Kidney (tissue), 14 donors: ENCODE results near the gene PODNL1. TPM values are rescaled to one million over a fixed set of nuclear protein-coding genes. Genes with fewer than 3 reads are reported as not detected.

Experiments
- DNase-seq, 5 donors: peaks; one replicate each; pipeline ENCODE4 v3.0.0-alpha.2; 2013 to 2020
- FAIRE-seq: peaks from 2 replicates; lab custom pipeline; 2012; peaks lifted over from hg19 to GRCh38; lab: Jason Lieb, UNC
- H3K27ac ChIP-seq, 2 donors: one replicate each; pipeline ENCODE4 v1.7.0; 2013; ENCODE audit warnings: low read depth in 2 of 2, low read length in 2 of 2, inconsistent platforms in 1 of 2
- H3K27me3 ChIP-seq: one replicate; pipeline ENCODE4 v1.7.1; 2013; ENCODE audit warnings: low read length, inconsistent platforms; ENCODE audit not compliant: control insufficient read depth, insufficient read depth
- H3K36me3 ChIP-seq, 3 donors: one replicate each; pipeline versions ENCODE4 v1.7.0 to v1.7.1; 2013; ENCODE audit warnings: low read length in 3 of 3, control low read depth in 1 of 3, inconsistent platforms in 1 of 3; ENCODE audit not compliant: insufficient read depth in 3 of 3, control insufficient read depth in 2 of 3
- H3K4me1 ChIP-seq, 3 donors: one replicate each; pipeline versions ENCODE4 v1.7.0 to v1.7.1; 2013; ENCODE audit warnings: low read length in 3 of 3, inconsistent platforms in 1 of 3, low read depth in 1 of 3; ENCODE audit not compliant: control insufficient read depth in 2 of 3, insufficient read depth in 2 of 3
- H3K4me3 ChIP-seq, 3 donors: one replicate each; pipeline versions ENCODE4 v1.7.0 to v1.8.1; 2013; ENCODE audit warnings: low read length in 3 of 3, control low read depth in 1 of 3, inconsistent platforms in 1 of 3
- H3K9ac ChIP-seq, 3 donors: one replicate each; pipeline versions ENCODE4 v1.7.0 to v1.7.1; 2013; ENCODE audit warnings: low read length in 3 of 3, control low read depth in 1 of 3, inconsistent platforms in 1 of 3
- H3K9me3 ChIP-seq, 3 donors: one replicate each; pipeline versions ENCODE4 v1.7.0 to v1.7.1; 2013; ENCODE audit warnings: low read length in 3 of 3, control low read depth in 1 of 3, inconsistent platforms in 1 of 3; ENCODE audit not compliant: control insufficient read depth in 2 of 3, insufficient read depth in 1 of 3
- intact Hi-C: fragments of 100-400 bp; cut with DNase I; formaldehyde crosslinking; loops from one replicate; pipeline ENCODE4 v1.11.1; 2022
- polyA plus RNA-seq: library from polyadenylated mRNA; stranded (reverse); fragments of 350-450 nt; fragmentation: Illumina TruSeq; extraction: RNeasy Lipid Tissue Mini Kit (QIAGEN cat#74804); gene quantifications from one replicate; pipeline ENCODE4 v1.2.3, GENCODE V29; 2014; ENCODE audit warnings: low read depth, low replicate concordance; ENCODE audit not compliant: insufficient read depth
- total RNA-seq: library from RNA; stranded (reverse); fragmentation: NEBNext Ultra II Directional; extraction: Animal tissue kit (Norgen Biotek cat#: 25700); gene quantifications from one replicate; pipeline ENCODE4 v1.2.1, GENCODE V29; 2021
- TF ChIP-seq, protein P1 (sequence below): IDR thresholded peaks from 3 replicates; pipeline ENCODE4 v1.5.1; 2012; ENCODE audit warnings: mild to moderate bottlenecking, moderate library complexity, borderline replicate concordance; ENCODE audit not compliant: insufficient read depth; ENCODE audit errors: extremely low read depth
- donor health status: control.
- donor health status: control.
- donor health status: control.
- donor health status: control.
- donor health status: control.
- donor health status: DM: yes; HTN: yes; CAD: no.
- donor health status: Normal renal cell carcinoma (clear cell type).

PODNL1 gene
- total and polyA plus RNA-seq, 2 donors from 2014 or later = 3.0 TPM; not detected in 1

DNA sequence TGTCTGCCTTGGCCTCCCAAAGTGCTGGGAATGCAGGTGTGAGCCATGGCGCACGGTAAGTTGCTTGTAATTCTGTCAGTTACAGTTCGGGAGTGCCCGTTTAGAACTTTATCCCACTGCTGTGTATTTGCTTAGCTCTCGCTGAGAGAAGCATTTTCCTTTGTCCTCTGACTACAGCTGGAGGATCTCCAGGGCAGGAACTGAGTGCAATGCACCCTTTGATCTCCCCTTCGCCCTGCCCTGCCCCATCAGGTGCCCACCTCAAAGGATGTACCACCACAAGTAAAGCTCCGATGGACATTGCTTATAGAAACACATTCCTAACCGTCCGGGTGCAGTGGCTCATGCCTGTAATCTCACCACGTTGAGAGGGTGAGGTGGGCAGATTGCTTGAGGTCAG is 38.8 kb downstream of the PODNL1 start:
- no peak overlapping the region for H3K27ac ChIP-seq
- H3K27me3 ChIP-seq = no peaks in the 10 kb centered on the region
- H3K4me3 ChIP-seq = no peak overlapping the region
- H3K9ac ChIP-seq = no peak overlapping the region
- intact Hi-C loops = no loop called here
- DNase-seq (no peak), FAIRE-seq (no peak)
- H3K4me1 ChIP-seq = no peaks in the 10 kb centered on the region
- TF ChIP-seq, protein P1, sequence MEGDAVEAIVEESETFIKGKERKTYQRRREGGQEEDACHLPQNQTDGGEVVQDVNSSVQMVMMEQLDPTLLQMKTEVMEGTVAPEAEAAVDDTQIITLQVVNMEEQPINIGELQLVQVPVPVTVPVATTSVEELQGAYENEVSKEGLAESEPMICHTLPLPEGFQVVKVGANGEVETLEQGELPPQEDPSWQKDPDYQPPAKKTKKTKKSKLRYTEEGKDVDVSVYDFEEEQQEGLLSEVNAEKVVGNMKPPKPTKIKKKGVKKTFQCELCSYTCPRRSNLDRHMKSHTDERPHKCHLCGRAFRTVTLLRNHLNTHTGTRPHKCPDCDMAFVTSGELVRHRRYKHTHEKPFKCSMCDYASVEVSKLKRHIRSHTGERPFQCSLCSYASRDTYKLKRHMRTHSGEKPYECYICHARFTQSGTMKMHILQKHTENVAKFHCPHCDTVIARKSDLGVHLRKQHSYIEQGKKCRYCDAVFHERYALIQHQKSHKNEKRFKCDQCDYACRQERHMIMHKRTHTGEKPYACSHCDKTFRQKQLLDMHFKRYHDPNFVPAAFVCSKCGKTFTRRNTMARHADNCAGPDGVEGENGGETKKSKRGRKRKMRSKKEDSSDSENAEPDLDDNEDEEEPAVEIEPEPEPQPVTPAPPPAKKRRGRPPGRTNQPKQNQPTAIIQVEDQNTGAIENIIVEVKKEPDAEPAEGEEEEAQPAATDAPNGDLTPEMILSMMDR = no peak
- no peaks in the 10 kb centered on the region for H3K9me3 ChIP-seq
- H3K36me3 ChIP-seq = no peaks in the 10 kb centered on the region

DNA sequence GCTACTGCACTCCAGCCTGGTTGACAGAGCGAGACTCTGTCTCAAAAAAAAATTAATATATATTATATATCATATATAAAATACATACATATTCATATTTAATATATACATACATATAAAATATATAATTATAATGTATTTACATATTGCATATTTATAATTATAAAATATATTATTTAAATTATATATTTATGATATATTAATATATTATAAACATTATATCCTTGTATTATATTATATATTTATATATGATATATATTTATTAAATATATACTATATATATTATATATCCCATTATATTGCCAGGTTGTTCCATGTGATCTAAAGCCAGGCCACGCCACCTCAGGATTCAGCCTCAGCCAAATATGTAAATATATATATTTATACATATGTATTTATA is 42.0 kb downstream of the PODNL1 start:
- intact Hi-C loops = no loop called here
- DNase-seq (no peak), FAIRE-seq (peak; percentile 95)
- no peak overlapping the region for H3K27ac ChIP-seq
- H3K9ac ChIP-seq = no peak overlapping the region
- no peaks in the 10 kb centered on the region for H3K27me3 ChIP-seq
- no peaks in the 10 kb centered on the region for H3K36me3 ChIP-seq
- TF ChIP-seq, protein P1 = no peak
- H3K9me3 ChIP-seq = no peaks in the 10 kb centered on the region
- no peaks in the 10 kb centered on the region for H3K4me1 ChIP-seq
- H3K4me3 ChIP-seq = no peak overlapping the region

DNA sequence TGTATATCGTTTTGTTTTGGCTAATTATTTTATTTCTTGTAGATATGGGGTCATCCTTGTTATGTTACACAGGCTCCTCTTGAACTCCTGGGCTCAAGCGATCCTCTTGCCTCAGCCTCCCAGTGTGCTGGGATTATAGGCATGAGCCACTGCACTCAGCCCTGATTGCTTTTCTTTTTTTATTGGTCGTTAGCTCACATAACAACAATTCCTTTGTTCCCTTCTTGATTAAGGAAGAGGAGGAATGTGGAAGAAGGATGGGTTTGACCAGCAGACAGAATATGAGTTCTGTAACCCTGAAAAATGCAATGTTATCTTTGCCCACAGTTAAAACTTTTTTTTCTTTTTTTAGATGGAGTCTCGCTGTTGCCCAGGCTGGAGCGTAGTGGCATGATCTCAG is 43.7 kb downstream of the PODNL1 start:
- Histone ChIP-seq H3K4me1 (no peaks in the 10 kb centered on the region), H3K36me3 (no peaks in the 10 kb centered on the region), H3K4me3 (no peak overlapping the region), H3K27ac (no peak overlapping the region), H3K9ac (no peak overlapping the region), H3K9me3 (no peaks in the 10 kb centered on the region), H3K27me3 (no peaks in the 10 kb centered on the region)
- DNase-seq (no peak), FAIRE-seq (no peak)
- intact Hi-C loops = no loop called here
- TF ChIP-seq, protein P1 = no peak

DNA sequence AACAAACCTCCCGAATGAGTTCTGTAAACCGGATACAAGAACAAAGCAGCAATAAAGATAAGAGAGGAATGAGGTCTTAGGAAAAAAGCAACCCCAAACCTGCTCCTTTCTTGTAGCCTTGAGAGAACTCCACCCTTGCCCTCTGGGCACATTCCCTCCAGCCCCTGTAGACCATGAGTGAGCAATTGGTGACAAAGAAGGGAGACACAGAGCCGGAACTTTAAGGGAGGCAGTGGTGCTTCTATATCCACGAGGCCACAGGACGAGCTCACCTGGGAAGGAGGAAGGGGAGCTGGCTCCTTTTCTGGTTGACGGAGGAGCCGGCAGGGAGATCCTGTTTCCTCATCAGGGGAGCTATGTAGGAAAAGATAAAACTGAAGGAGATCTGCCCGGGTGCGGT is 45.3 kb downstream of the PODNL1 start:
- FAIRE-seq (no peak), DNase-seq (no peak)
- TF ChIP-seq, protein P1 = no peak
- intact Hi-C loops = no loop called here
- H3K4me3 ChIP-seq = no peak overlapping the region
- H3K9me3 ChIP-seq = no peaks in the 10 kb centered on the region
- H3K4me1 ChIP-seq = no peaks in the 10 kb centered on the region
- no peaks in the 10 kb centered on the region for H3K36me3 ChIP-seq
- no peaks in the 10 kb centered on the region for H3K27me3 ChIP-seq
- no peak overlapping the region for H3K27ac ChIP-seq
- no peak overlapping the region for H3K9ac ChIP-seq
